ENCODE measurements around the gene GSTP1.
"Not testable (repeated sequence)": the region's sequence is repeated elsewhere in the genome, so short reads cannot be mapped to it uniquely, and the experiment has no call there.

Gene GSTP1

DNA sequence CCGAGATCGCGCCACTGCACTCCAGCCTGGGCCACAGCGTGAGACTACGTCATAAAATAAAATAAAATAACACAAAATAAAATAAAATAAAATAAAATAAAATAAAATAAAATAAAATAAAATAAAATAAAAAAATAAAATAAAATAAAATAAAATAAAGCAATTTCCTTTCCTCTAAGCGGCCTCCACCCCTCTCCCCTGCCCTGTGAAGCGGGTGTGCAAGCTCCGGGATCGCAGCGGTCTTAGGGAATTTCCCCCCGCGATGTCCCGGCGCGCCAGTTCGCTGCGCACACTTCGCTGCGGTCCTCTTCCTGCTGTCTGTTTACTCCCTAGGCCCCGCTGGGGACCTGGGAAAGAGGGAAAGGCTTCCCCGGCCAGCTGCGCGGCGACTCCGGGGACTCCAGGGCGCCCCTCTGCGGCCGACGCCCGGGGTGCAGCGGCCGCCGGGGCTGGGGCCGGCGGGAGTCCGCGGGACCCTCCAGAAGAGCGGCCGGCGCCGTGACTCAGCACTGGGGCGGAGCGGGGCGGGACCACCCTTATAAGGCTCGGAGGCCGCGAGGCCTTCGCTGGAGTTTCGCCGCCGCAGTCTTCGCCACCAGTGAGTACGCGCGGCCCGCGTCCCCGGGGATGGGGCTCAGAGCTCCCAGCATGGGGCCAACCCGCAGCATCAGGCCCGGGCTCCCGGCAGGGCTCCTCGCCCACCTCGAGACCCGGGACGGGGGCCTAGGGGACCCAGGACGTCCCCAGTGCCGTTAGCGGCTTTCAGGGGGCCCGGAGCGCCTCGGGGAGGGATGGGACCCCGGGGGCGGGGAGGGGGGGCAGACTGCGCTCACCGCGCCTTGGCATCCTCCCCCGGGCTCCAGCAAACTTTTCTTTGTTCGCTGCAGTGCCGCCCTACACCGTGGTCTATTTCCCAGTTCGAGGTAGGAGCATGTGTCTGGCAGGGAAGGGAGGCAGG, at the start of gene GSTP1:
GSTP1 (plus strand) TSS at position 566 of the 958 bp plus-strand sequence; CDS start at position 598, 32 bp downstream.
- H3K4me1 Mint-ChIP-seq, result peaks cover 61 to 76% of the 10 kb centered on the region in 2 donors
- peak within 1 kb of the TSS; percentile 95 to 96 for H3K4me3 Mint-ChIP-seq
- DNase-seq, result peak; percentile 79
- H3K27me3 Mint-ChIP-seq, result no peaks in the 10 kb centered on the region
- peak within 1 kb of the TSS; percentile 94 for H3K27ac Mint-ChIP-seq
- peak; percentile 64 to 73 for ATAC-seq (replicated peaks)
- H3K9me3 Mint-ChIP-seq, result peaks cover 6 to 11% of the 10 kb centered on the region in 2 donors
- peaks cover 36 to 41% of the 10 kb centered on the region in 2 donors for H3K36me3 Mint-ChIP-seq

DNA sequence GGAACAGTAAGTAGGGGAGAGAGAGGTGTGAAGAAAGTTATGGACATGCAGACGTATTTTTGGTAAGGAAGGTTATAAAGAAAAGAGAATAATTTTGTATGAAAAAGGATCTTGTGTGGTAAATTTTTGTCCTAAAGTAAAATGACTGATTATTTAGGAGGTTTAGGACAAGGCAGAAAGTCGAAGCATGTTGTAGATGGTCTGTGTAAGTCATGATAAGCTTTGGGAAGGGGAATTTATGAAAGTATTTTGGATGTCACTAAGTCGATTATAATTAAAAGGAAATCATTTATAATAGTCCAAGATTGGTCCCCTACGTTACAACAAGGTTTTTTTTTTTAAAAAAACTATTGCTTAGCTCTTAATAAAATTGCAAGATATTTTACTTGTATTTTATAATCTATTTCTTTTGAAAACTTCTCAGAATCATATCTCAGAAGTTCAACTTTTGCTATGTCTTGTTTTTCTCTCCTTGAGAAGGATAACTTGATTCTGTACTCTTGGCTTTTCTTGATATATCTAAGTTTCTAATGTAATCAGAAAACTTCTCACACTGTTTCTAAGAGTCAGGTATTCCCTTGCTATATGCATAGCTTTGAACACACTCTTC, 49.4 kb upstream of the GSTP1 start:
- DNase-seq (no peak), ATAC-seq (replicated peaks) (no peak)
- H3K4me1 Mint-ChIP-seq, result no peaks in the 10 kb centered on the region
- peaks cover 11 to 30% of the 10 kb centered on the region in 2 donors for H3K27me3 Mint-ChIP-seq
- peaks cover 6 to 7% of the 10 kb centered on the region in 2 donors for H3K36me3 Mint-ChIP-seq
- H3K4me3 Mint-ChIP-seq, result no peak overlapping the region
- no peak overlapping the region for H3K27ac Mint-ChIP-seq
- H3K9me3 Mint-ChIP-seq, result peaks cover 11 to 19% of the 10 kb centered on the region in 2 donors

- Mint-ChIP-seq H3K27ac (no peak overlapping the region), H3K9me3 (peaks cover 11 to 19% of the 10 kb centered on the region in 2 donors), H3K4me3 (no peak overlapping the region), H3K27me3 (peaks cover 7 to 26% of the 10 kb centered on the region in 2 donors), H3K36me3 (peaks cover 6 to 7% of the 10 kb centered on the region in 2 donors), H3K4me1 (no peaks in the 10 kb centered on the region)
- ATAC-seq (replicated peaks) (no peak), DNase-seq (no peak)
These were observed 48.1 kb upstream of the GSTP1 start for GRCh38 chr11:67535561-67535960.

DNA sequence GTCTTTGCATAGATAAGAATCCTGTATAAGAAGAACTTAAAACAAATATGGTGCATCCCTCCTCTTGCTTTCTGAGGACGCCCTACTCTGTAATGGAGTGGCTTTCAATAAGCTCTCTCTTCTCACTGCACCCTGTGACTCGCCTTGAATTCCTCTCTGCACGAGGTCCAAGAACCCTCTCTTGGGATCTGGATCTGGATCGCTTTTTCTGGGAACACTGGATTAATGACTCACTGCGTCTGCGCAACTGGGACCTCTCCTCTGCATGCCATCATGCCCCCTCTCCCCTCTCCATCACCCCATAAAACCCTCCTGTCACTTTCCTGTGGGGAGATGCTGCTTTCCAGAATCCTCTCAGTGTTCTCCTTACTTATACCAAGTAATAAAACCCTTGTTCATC, 45.3 kb upstream of the GSTP1 start:
- H3K9me3 Mint-ChIP-seq, result peaks cover 8 to 10% of the 10 kb centered on the region in 2 donors
- no peak for DNase-seq
- H3K4me3 Mint-ChIP-seq, result no peak overlapping the region
- peaks cover 6 to 7% of the 10 kb centered on the region in 2 donors for H3K36me3 Mint-ChIP-seq
- no peaks in the 10 kb centered on the region for H3K4me1 Mint-ChIP-seq
- peaks cover 7 to 13% of the 10 kb centered on the region in 2 donors for H3K27me3 Mint-ChIP-seq
- H3K27ac Mint-ChIP-seq, result peak overlapping the region; percentile 38
- ATAC-seq (replicated peaks), result no peak

GRCh38 chr11:67538823-67539505, 44.6 kb upstream of the GSTP1 start:
- no peak for ATAC-seq (replicated peaks)
- Mint-ChIP-seq H3K9me3 (peaks cover 4 to 6% of the 10 kb centered on the region in 2 donors), H3K4me3 (no peak overlapping the region), H3K27me3 (peaks cover 3 to 8% of the 10 kb centered on the region in 2 donors), H3K36me3 (peaks cover 1 to 4% of the 10 kb centered on the region in 2 donors), H3K4me1 (no peaks in the 10 kb centered on the region), H3K27ac (no peak overlapping the region)
- no peak for DNase-seq

DNA sequence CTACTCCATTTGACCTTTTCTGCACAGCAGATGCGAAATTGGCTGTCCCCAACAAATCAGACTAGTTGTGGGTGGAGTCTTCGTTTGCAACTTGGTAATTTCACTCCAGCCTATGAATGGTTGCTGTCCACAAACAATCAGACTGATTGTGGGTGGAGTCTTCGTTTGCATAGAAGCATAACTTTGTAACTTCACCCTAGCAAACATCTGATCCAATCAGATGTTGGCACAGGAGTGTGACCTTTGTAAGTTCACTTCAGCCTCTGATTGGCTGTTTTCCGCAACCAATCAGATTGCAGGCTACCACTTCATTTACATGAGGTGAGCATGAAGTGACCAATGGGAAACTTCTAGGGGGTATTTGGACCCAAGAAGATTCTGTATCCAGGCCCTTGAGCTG, 44.1 kb upstream of the GSTP1 start:
- no peaks in the 10 kb centered on the region for H3K4me1 Mint-ChIP-seq
- no peak overlapping the region for H3K4me3 Mint-ChIP-seq
- H3K27me3 Mint-ChIP-seq, result peaks cover 1 to 5% of the 10 kb centered on the region in 2 donors
- peaks cover 0 to 1% of the 10 kb centered on the region in 2 donors for H3K36me3 Mint-ChIP-seq
- no peak for DNase-seq
- no peak overlapping the region for H3K27ac Mint-ChIP-seq
- no peak for ATAC-seq (replicated peaks)
- H3K9me3 Mint-ChIP-seq, result peaks cover 2% of the 10 kb centered on the region in 2 donors

DNA sequence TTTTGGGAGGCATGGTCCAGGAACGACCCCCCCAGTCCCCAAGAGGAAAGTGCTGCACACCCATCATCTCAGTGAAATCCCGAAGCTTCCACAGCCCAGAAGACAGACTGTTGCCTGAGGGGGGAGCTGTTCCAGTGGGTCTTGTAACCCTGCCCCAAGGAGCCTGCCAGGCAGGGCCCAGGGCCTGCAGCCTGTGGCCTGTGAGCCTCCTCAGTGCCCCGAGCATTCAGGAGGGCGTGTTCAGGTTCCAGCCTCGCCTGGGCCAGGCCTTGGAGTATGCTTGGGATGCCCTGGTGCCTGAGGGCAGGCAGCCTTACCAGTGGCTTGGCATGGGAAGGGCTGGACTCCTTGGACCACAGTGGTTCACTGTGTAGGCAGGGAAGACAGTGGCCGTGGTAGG, 42.4 kb upstream of the GSTP1 start:
- Mint-ChIP-seq H3K27ac (no peak overlapping the region), H3K4me3 (no peak overlapping the region), H3K27me3 (peaks cover 4 to 5% of the 10 kb centered on the region in 2 donors), H3K4me1 (no peaks in the 10 kb centered on the region), H3K36me3 (no peaks in the 10 kb centered on the region), H3K9me3 (no peaks in the 10 kb centered on the region)
- no peak for ATAC-seq (replicated peaks)
- DNase-seq, result no peak

- no peaks in the 10 kb centered on the region for H3K9me3 Mint-ChIP-seq
- no peak overlapping the region for H3K4me3 Mint-ChIP-seq
- no peak overlapping the region for H3K27ac Mint-ChIP-seq
- no peaks in the 10 kb centered on the region for H3K36me3 Mint-ChIP-seq
- DNase-seq, result no peak
- no peaks in the 10 kb centered on the region for H3K4me1 Mint-ChIP-seq
- ATAC-seq (replicated peaks), result no peak
- peaks cover 5 to 7% of the 10 kb centered on the region in 2 donors for H3K27me3 Mint-ChIP-seq
These were observed 41.4 kb upstream of the GSTP1 start for GRCh38 chr11:67542169-67542568.

GRCh38 chr11:67542971-67543370, 40.6 kb upstream of the GSTP1 start:
- ATAC-seq (replicated peaks) (no peak), DNase-seq (no peak)
- Mint-ChIP-seq H3K4me3 (no peak overlapping the region), H3K27ac (no peak overlapping the region), H3K9me3 (no peaks in the 10 kb centered on the region), H3K4me1 (no peaks in the 10 kb centered on the region), H3K27me3 (peaks cover 5 to 7% of the 10 kb centered on the region in 2 donors), H3K36me3 (no peaks in the 10 kb centered on the region)

GRCh38 chr11:67543585-67543984, 40.0 kb upstream of the GSTP1 start:
- Mint-ChIP-seq H3K9me3 (no peaks in the 10 kb centered on the region), H3K36me3 (no peaks in the 10 kb centered on the region), H3K4me1 (no peaks in the 10 kb centered on the region), H3K27ac (no peak overlapping the region), H3K27me3 (peaks cover under 1 to 7% of the 10 kb centered on the region in 2 donors), H3K4me3 (no peak overlapping the region)
- no peak for ATAC-seq (replicated peaks)
- no peak for DNase-seq

DNA sequence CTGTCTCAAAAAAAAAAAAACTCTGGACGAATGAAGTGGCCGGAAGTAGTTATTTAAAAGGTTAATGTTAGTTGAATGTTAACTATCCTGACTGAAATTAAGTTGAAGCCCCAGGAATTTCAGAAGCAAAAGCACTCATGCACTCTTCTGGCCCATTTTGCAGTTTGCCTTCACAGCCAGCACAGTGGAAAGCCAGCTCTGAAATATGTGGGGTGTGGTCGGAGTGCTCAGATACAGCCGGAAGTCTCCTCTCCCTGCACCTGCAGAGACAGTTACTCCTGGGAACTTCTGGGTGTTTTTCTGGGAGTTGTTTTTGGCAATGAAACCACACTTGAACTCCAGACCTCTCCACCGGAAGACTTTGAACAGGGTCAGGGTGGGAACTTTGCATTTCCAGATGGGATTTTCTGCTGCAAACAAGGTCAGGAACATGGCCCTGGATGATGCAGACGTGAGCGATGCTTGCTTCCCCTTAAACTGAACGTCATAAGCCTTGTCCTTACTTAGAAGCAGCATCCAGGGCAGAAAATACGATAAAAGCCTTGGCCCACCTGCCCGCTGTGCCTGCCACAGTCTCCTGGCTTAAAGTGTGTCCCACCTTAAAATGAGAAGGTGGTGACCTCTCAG, 38.9 kb upstream of the GSTP1 start:
- DNase-seq (no peak), ATAC-seq (replicated peaks) (no peak)
- H3K27me3 Mint-ChIP-seq, result peaks cover 0 to 7% of the 10 kb centered on the region in 2 donors
- no peaks in the 10 kb centered on the region for H3K36me3 Mint-ChIP-seq
- H3K9me3 Mint-ChIP-seq, result no peaks in the 10 kb centered on the region
- no peaks in the 10 kb centered on the region for H3K4me1 Mint-ChIP-seq
- H3K27ac Mint-ChIP-seq, result no peak overlapping the region
- H3K4me3 Mint-ChIP-seq, result no peak overlapping the region

DNA sequence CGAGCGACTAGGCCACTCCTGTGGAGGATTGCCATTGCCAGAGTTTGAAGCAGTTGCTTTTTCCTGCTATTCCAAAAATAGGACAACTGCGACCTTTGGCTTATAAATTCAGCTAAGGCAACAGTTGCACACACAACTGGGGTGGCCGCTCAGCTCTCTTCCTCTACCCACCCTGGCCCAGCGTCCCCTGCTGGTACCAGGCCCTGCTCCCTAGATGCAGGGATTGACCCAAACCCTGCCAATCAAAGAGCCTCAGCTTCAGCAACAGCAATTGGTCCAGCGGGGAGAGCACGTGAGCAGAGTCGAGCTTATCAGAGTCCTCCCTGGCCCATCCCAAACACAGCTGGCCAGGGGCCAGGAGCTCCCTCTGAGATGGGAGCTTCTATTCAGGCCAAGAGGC, 38.3 kb upstream of the GSTP1 start:
- Mint-ChIP-seq H3K36me3 (no peaks in the 10 kb centered on the region), H3K4me3 (no peak overlapping the region), H3K27me3 (peaks cover 0 to 7% of the 10 kb centered on the region in 2 donors), H3K4me1 (no peaks in the 10 kb centered on the region), H3K9me3 (peaks cover 0 to 4% of the 10 kb centered on the region in 2 donors), H3K27ac (peak overlapping the region; percentile 37)
- DNase-seq (no peak), ATAC-seq (replicated peaks) (no peak)

DNA sequence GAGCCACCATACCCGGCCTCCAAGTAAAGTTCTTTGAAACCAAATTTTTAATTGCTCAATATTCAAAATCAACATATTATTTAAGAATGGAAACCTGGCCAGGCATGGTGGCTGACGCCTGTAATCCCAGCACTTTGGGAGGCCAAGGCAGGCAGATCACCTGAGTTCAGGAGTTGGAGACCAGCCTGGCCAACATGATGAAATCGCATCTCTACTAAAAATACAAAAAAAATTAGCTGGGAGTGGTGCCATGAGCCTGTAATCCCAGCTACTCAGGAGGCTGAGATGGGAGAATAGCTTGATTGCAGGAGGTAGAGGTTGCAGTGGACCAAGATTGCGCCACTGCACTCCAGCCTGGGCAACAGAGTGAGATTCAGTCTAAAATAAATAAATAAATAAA, 35.5 kb upstream of the GSTP1 start:
- ATAC-seq (replicated peaks); H3K4me3 Mint-ChIP-seq; H3K4me1 Mint-ChIP-seq; DNase-seq; H3K27ac Mint-ChIP-seq: not testable (repeated sequence)
- Mint-ChIP-seq H3K36me3 (peaks cover 13 to 14% of the 10 kb centered on the region in 2 donors), H3K27me3 (peaks cover 9 to 13% of the 10 kb centered on the region in 2 donors), H3K9me3 (peaks cover 18 to 23% of the 10 kb centered on the region in 2 donors)
